HUES6 (cell line): ENCODE results near the gene KRT33A.

Experiments used
- H3K27ac ChIP-seq: 2 replicates; pipeline ENCODE4 v1.7.0; 2013; ENCODE audit warnings: low read depth, mild to moderate bottlenecking, low read length, inconsistent platforms
- H3K27me3 ChIP-seq: 2 replicates; pipeline ENCODE4 v1.6.1; 2013; ENCODE audit warnings: low read length; ENCODE audit not compliant: control insufficient read depth, insufficient read depth
- H3K36me3 ChIP-seq: 2 replicates; pipeline ENCODE4 v1.6.1; 2013; ENCODE audit warnings: low read length; ENCODE audit not compliant: control insufficient read depth, insufficient read depth
- H3K4me1 ChIP-seq: 2 replicates; pipeline ENCODE4 v1.6.1; 2013; ENCODE audit warnings: low read length; ENCODE audit not compliant: control insufficient read depth, insufficient read depth
- H3K4me3 ChIP-seq: 2 replicates; pipeline ENCODE4 v1.5.1; 2013; ENCODE audit warnings: low read depth, low read length
- H3K9ac ChIP-seq: one replicate; pipeline ENCODE4 v1.6.1; 2013; ENCODE audit warnings: mild to moderate bottlenecking, low read length
- H3K9me3 ChIP-seq: 2 replicates; pipeline ENCODE4 v1.6.1; 2013; ENCODE audit warnings: low read depth, low read length; ENCODE audit not compliant: control insufficient read depth, insufficient read depth

KRT33A gene

DNA sequence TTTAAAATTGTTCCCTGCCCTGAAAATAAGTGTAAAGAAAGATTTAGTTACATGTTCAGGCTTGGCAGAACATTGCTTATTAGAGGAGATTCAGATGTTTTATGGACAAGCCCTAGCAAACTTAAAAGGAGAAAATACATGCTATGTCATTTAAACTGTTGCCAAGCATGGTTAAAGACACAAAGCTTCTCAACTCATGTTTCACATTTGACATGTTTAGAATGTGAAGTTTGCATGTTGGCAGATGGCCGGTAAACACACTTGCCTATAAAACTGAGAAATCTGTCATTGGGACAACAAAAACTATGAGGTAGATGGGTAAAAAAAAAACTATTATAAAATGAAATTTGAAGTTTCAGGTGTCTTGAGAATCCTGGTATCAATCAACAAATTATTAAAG is 53.8 kb downstream of the KRT33A start:
- no peaks in the 10 kb centered on the region for H3K27me3 ChIP-seq

More for the DNA sequence above, 53.8 kb downstream of the KRT33A start:
- H3K4me3 ChIP-seq = no peak overlapping the region
- no peaks in the 10 kb centered on the region for H3K4me1 ChIP-seq
- no peak overlapping the region for H3K9ac ChIP-seq
- no peaks in the 10 kb centered on the region for H3K9me3 ChIP-seq
- H3K36me3 ChIP-seq = no peaks in the 10 kb centered on the region
- H3K27ac ChIP-seq = no peak overlapping the region
